ENCODE data around the gene KRTAP5-9.
"Not testable (repeated sequence)": the region's sequence is repeated elsewhere in the genome, so short reads cannot be mapped to it uniquely, and the experiment has no call there.

Gene KRTAP5-9

DNA sequence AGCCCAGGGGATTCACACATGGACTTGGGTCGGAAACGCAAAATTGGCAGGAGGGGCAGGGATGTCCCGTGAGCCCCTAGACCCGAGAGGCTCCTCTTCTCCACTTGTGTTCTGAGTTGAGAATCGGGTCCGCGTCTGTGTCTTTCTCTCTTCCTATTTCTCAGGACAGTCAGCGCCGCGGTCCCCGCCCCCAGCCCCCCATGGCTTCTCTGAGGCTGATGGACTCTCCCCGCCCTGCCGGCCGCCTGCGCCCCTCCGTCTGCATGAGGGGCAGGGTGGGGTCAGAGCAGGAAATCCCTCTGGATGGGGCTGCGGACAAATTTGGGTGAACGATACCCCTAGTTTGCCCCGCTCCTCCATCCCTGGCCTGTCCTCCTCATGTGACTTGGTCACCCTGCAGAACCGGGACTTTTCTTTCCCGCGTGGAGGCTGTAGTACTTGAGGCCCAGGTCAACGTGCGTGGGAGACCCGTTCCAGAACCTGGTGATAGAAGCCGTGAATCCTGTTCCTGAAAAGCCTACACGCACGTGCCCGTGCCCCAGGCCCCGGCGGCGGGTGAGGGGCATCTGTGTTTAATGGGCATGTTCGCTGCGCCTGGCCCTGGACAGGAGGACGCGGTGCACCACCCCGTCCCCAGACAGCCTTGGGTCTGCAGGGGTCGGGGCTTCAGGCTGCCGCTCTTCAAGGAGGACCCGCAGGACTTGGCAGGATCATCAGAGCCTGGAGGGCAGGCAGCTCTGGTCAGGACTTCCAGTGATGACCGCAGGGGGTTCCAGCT is 28.7 kb downstream of the KRTAP5-9 start:
- H3K27ac ChIP-seq (ENCODE audit: insufficient read depth in 1 of 2, low read depth in 1 of 2, low read length in 2 of 2, poor library complexity in 1 of 2, severe bottlenecking in 2 of 2); H3K27me3 ChIP-seq (replicated peaks in 2 of 5; ENCODE audit: control insufficient read depth in 4 of 5, insufficient read depth in 5 of 5, low read length in 4 of 5); H3K36me3 ChIP-seq (ENCODE audit: control insufficient read depth in 4 of 4, insufficient read depth in 4 of 4, low read length in 3 of 4); H3K4me3 ChIP-seq (ENCODE audit: control insufficient read depth in 1 of 7, extremely low read depth in 1 of 7, insufficient read depth in 4 of 7, low read depth in 2 of 7, low read length in 6 of 7); POLR2A ChIA-PET; H3K9me3 ChIP-seq (ENCODE audit: control extremely low read depth in 1 of 5, control insufficient read depth in 4 of 5, insufficient read depth in 2 of 5, low read depth in 1 of 5, low read length in 4 of 5); H3K4me1 ChIP-seq (ENCODE audit: control extremely low read depth in 1 of 4, control insufficient read depth in 4 of 4, insufficient read depth in 4 of 4, low read length in 3 of 4); DNase-seq: not testable (repeated sequence)
- WGBS (ENCODE audit: insufficient coverage), result 94% methylated on average over 24 of the region's 41 CpGs
- CTCF ChIA-PET, result interaction anchor here (0.9 to 1.8 kb wide), 2 partner anchors 11 to 13 kb away, joined by 3 to 5 read pairs; partner anchors contain the start of gene KRTAP5-10

DNA sequence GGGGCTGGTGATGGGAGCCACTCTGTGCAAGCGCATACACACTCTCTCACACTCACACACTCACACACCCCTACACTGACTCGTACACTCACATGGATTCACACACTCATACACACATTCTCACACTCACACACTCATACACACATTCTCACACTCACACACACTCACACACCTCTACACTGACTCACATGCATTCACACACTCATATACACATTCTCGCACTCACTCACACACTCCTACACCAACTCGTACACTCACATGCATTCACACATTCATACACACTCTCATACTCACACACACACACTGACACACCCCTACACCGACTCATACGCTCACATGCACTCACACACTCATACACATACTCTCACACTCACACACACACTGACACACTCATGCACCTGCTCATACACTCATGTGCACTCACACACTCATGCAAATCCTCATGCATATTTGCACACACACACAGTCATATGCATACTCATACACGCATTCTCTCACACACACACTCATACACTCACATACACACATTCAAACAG is 29.3 kb downstream of the KRTAP5-9 start:
- CTCF ChIA-PET, result no interaction called here
- Histone ChIP-seq H3K4me3 (ENCODE audit: control insufficient read depth in 1 of 7, extremely low read depth in 1 of 7, insufficient read depth in 4 of 7, low read depth in 2 of 7, low read length in 6 of 7) (no peak overlapping the region), H3K4me1 (ENCODE audit: control extremely low read depth in 1 of 4, control insufficient read depth in 4 of 4, insufficient read depth in 4 of 4, low read length in 3 of 4) (peaks cover 0 to 12% (median 3%) of the 10 kb centered on the region in 4 experiments), H3K27ac (ENCODE audit: insufficient read depth in 1 of 2, low read depth in 1 of 2, low read length in 2 of 2, poor library complexity in 1 of 2, severe bottlenecking in 2 of 2) (no peak overlapping the region), H3K27me3 (replicated peaks in 2 of 5; ENCODE audit: control insufficient read depth in 4 of 5, insufficient read depth in 5 of 5, low read length in 4 of 5) (peaks cover 0 to under 1% (median 0%) of the 10 kb centered on the region in 5 experiments), H3K36me3 (ENCODE audit: control insufficient read depth in 4 of 4, insufficient read depth in 4 of 4, low read length in 3 of 4) (no peaks in the 10 kb centered on the region), H3K9me3 (ENCODE audit: control extremely low read depth in 1 of 5, control insufficient read depth in 4 of 5, insufficient read depth in 2 of 5, low read depth in 1 of 5, low read length in 4 of 5) (no peaks in the 10 kb centered on the region)
- WGBS (ENCODE audit: insufficient coverage), result 97% methylated on average over 7 of the region's 7 CpGs
- POLR2A ChIA-PET, result no interaction called here
- no peak for DNase-seq

DNA sequence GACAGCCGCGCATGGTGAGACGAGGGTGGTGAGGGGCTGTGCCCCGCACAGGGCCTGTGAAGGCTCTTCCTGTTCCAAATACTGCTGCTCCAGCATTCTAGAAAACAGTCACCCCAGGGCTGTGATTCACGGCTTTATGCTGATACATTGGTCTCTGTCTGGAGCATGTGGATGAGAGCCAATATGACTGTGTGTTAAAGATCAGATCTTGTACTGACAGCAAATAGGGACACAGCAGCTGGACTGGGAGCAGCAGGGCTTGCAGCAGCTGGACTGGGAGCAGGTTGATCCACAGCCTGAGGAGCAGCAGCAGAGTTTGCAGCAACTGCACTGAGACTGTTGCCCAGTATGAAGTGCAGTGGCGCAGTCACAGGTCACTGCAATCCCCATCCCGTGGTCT is 31.3 kb downstream of the KRTAP5-9 start:
- CTCF ChIA-PET, result interaction anchor here (1.2 to 2.1 kb wide), 2 partner anchors 16 to 30 kb away, joined by 4 to 5 read pairs; no protein-coding TSS in a partner anchor
- H3K27ac ChIP-seq (ENCODE audit: insufficient read depth in 1 of 2, low read depth in 1 of 2, low read length in 2 of 2, poor library complexity in 1 of 2, severe bottlenecking in 2 of 2); H3K27me3 ChIP-seq (replicated peaks in 2 of 5; ENCODE audit: control insufficient read depth in 4 of 5, insufficient read depth in 5 of 5, low read length in 4 of 5); DNase-seq; POLR2A ChIA-PET; H3K4me3 ChIP-seq (ENCODE audit: control insufficient read depth in 1 of 7, extremely low read depth in 1 of 7, insufficient read depth in 4 of 7, low read depth in 2 of 7, low read length in 6 of 7); H3K36me3 ChIP-seq (ENCODE audit: control insufficient read depth in 4 of 4, insufficient read depth in 4 of 4, low read length in 3 of 4); H3K9me3 ChIP-seq (ENCODE audit: control extremely low read depth in 1 of 5, control insufficient read depth in 4 of 5, insufficient read depth in 2 of 5, low read depth in 1 of 5, low read length in 4 of 5): not testable (repeated sequence)
- 74% methylated on average over 6 of the region's 7 CpGs for WGBS (ENCODE audit: insufficient coverage)
- peaks cover 0 to 15% (median 3%) of the 10 kb centered on the region in 4 experiments for H3K4me1 ChIP-seq (ENCODE audit: control extremely low read depth in 1 of 4, control insufficient read depth in 4 of 4, insufficient read depth in 4 of 4, low read length in 3 of 4)

DNA sequence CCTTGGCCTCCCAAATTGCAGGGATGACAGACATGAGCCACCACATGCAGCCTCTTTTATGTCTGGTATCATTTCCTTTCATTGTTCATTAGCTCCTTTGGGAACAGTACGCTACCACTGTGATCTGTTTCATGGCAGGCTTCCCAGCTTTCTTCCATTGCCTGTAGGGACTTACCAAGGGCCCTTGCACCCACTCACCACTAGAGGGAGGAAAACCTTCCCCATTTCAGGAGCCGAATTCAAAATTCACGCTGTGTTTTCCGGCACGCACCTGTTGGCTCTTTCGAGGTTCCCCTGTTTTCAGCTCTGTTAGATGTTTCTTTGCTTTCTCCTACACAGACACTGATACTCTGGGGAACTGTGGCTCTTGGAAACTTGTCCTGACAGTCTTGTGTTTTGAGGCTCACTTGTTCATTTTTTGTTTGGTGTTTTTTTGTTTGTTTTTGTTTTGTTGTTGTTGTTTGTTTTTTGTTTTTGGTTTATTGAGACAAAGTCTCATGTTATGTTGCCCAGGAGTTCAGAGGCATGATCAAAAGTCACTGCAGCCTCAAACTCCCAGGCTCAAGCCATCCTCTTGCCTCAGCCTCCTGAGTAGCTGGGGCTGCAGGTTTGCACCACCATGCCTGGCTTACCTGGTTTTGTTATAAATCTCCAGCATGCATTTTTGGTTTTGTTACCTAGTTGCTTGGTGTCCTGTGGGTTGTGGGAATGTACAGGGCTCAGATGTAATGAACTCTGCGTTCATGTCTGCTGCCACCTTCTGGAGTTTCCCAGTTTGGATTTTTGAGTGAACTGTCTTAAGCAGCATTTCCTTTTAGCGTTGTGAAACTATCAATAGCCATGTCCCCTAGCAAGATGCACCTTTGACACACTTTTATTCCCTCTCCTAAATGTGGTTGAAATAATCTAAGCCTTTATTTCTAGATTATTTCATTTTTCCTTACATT is 32.1 kb downstream of the KRTAP5-9 start:
- POLR2A ChIA-PET, result no interaction called here
- Histone ChIP-seq H3K36me3 (ENCODE audit: control insufficient read depth in 4 of 4, insufficient read depth in 4 of 4, low read length in 3 of 4) (no peaks in the 10 kb centered on the region), H3K4me1 (ENCODE audit: control extremely low read depth in 1 of 4, control insufficient read depth in 4 of 4, insufficient read depth in 4 of 4, low read length in 3 of 4) (peaks cover 0 to 15% (median 3%) of the 10 kb centered on the region in 4 experiments), H3K27me3 (replicated peaks in 2 of 5; ENCODE audit: control insufficient read depth in 4 of 5, insufficient read depth in 5 of 5, low read length in 4 of 5) (no peaks in the 10 kb centered on the region), H3K27ac (ENCODE audit: insufficient read depth in 1 of 2, low read depth in 1 of 2, low read length in 2 of 2, poor library complexity in 1 of 2, severe bottlenecking in 2 of 2) (no peak overlapping the region), H3K9me3 (ENCODE audit: control extremely low read depth in 1 of 5, control insufficient read depth in 4 of 5, insufficient read depth in 2 of 5, low read depth in 1 of 5, low read length in 4 of 5) (no peaks in the 10 kb centered on the region), H3K4me3 (ENCODE audit: control insufficient read depth in 1 of 7, extremely low read depth in 1 of 7, insufficient read depth in 4 of 7, low read depth in 2 of 7, low read length in 6 of 7) (no peak overlapping the region)
- WGBS (ENCODE audit: insufficient coverage), result 10% methylated on average over 7 of the region's 8 CpGs
- CTCF ChIA-PET, result interaction anchor here (1.2 to 2.1 kb wide), 2 partner anchors 17 to 31 kb away, joined by 4 to 5 read pairs; no protein-coding TSS in a partner anchor
- peak; percentile 19 to 49 (median 43) for DNase-seq

DNA sequence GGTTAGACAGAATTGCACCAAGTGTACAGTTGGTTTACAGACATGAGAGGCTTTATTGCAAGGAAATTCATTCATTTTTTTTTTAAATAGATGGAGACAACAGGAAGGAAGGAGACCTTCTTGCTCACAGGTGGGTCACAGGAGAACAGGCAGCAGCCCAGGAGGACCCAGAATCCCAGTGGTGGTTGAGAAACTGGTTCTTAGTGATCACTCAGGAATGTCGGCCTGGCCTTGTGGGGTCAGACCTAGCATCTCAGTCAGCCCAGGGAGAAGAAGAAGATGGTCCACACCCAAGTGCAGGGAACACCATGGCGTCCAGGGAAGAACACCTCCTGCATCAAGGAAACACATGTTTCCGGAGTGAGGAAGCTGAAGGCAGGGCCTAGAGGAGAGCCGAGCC is 33.6 kb downstream of the KRTAP5-9 start:
- H3K9me3 ChIP-seq (ENCODE audit: control extremely low read depth in 1 of 5, control insufficient read depth in 4 of 5, insufficient read depth in 2 of 5, low read depth in 1 of 5, low read length in 4 of 5), result no peaks in the 10 kb centered on the region
- H3K4me3 ChIP-seq (ENCODE audit: control insufficient read depth in 1 of 7, extremely low read depth in 1 of 7, insufficient read depth in 4 of 7, low read depth in 2 of 7, low read length in 6 of 7), result no peak overlapping the region
- POLR2A ChIA-PET, result no interaction called here
- H3K27me3 ChIP-seq (replicated peaks in 2 of 5; ENCODE audit: control insufficient read depth in 4 of 5, insufficient read depth in 5 of 5, low read length in 4 of 5), result no peaks in the 10 kb centered on the region
- H3K36me3 ChIP-seq (ENCODE audit: control insufficient read depth in 4 of 4, insufficient read depth in 4 of 4, low read length in 3 of 4), result no peaks in the 10 kb centered on the region
- no peak for DNase-seq
- no peak overlapping the region for H3K27ac ChIP-seq (ENCODE audit: insufficient read depth in 1 of 2, low read depth in 1 of 2, low read length in 2 of 2, poor library complexity in 1 of 2, severe bottlenecking in 2 of 2)
- CTCF ChIA-PET, result interaction anchor here (1.1 to 1.6 kb wide), 2 partner anchors 9 to 18 kb away, joined by 4 to 5 read pairs; no protein-coding TSS in a partner anchor
- H3K4me1 ChIP-seq (ENCODE audit: control extremely low read depth in 1 of 4, control insufficient read depth in 4 of 4, insufficient read depth in 4 of 4, low read length in 3 of 4), result peaks cover 0 to 15% (median 3%) of the 10 kb centered on the region in 4 experiments
- 100% methylated on average over 4 of the region's 4 CpGs for WGBS (ENCODE audit: insufficient coverage)

DNA sequence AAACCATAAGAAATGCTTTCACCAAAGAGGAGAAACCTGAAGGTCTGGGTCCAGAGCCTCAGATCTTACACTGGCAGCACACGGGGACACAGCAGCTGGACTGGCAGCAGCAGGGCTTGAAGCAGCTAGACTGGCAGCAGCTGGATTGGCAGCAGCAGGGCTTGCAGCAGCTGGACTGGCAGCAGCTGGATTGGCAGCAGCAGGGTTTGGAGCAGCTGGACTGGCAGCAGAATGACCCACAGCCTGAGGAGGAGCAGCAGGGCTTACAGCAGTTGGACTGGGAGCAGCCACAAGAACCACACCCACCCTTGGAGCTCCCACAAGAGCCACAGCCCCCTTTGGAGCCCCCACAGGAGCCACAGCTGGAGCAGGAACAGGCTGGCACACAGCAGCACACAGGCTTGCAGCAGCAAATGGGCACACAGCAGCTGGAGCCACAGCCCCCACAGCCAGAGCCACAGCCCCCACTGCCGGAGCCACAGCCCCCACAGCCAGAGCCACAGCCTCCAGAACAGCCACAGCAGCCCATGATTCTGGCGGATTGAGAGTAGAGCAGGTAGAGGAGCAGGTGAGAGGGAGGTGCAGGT is 34.2 kb downstream of the KRTAP5-9 start, which contains the start of gene KRTAP5-11:
Gene KRTAP5-11, minus strand, starts transcription at position 567 of the 587 bp plus-strand sequence. Its CDS starts 38 bp downstream, at position 529.
- H3K9me3 ChIP-seq (ENCODE audit: control extremely low read depth in 1 of 5, control insufficient read depth in 4 of 5, insufficient read depth in 2 of 5, low read depth in 1 of 5, low read length in 4 of 5), result no peaks in the 10 kb centered on the region
- H3K36me3 ChIP-seq (ENCODE audit: control insufficient read depth in 4 of 4, insufficient read depth in 4 of 4, low read length in 3 of 4), result no peaks in the 10 kb centered on the region
- POLR2A ChIA-PET, result no interaction called here
- CTCF ChIA-PET, result interaction anchor here (1.1 to 1.6 kb wide), 2 partner anchors 9 to 19 kb away, joined by 4 to 5 read pairs; no protein-coding TSS in a partner anchor
- H3K27ac ChIP-seq (ENCODE audit: insufficient read depth in 1 of 2, low read depth in 1 of 2, low read length in 2 of 2, poor library complexity in 1 of 2, severe bottlenecking in 2 of 2), result no peak within 1 kb of the TSS
- H3K27me3 ChIP-seq (replicated peaks in 2 of 5; ENCODE audit: control insufficient read depth in 4 of 5, insufficient read depth in 5 of 5, low read length in 4 of 5), result no peaks in the 10 kb centered on the region
- 92% methylated on average over 2 of the region's 3 CpGs for WGBS (ENCODE audit: insufficient coverage)
- no peak within 1 kb of the TSS for H3K4me3 ChIP-seq (ENCODE audit: control insufficient read depth in 1 of 7, extremely low read depth in 1 of 7, insufficient read depth in 4 of 7, low read depth in 2 of 7, low read length in 6 of 7)
- no peak for DNase-seq
- peaks cover 0 to 15% (median 3%) of the 10 kb centered on the region in 4 experiments for H3K4me1 ChIP-seq (ENCODE audit: control extremely low read depth in 1 of 4, control insufficient read depth in 4 of 4, insufficient read depth in 4 of 4, low read length in 3 of 4)

Data from common myeloid progenitor, CD34-positive (primary cell).